ENCODE results near the gene LIN28A. TPM values are rescaled to one million over a fixed set of nuclear protein-coding genes. Genes with fewer than 3 reads are reported as not detected.

The LIN28A gene
- total and polyA plus RNA-seq, 4 donors, result not detected

- 0 to 10% methylated on average over 1 of the region's 1 CpG for WGBS, 2 donors
- intact Hi-C loops (cut with DNase I), result no loop called here
- H3K27me3 ChIP-seq (ENCODE audit: control insufficient read depth in 1 of 2, insufficient read depth in 2 of 2, low read length in 1 of 2), result no peaks in the 10 kb centered on the region
Measured at GRCh38 chr1:26413031-26413430, 2.4 kb downstream of the LIN28A start.

GRCh38 chr1:26417111-26417759 is 6.6 kb downstream of the LIN28A start:
- H3K27me3 ChIP-seq (ENCODE audit: control insufficient read depth in 1 of 2, insufficient read depth in 2 of 2, low read length in 1 of 2), result no peaks in the 10 kb centered on the region
- no peaks in the 10 kb centered on the region for H3K9me3 ChIP-seq (ENCODE audit: control insufficient read depth, low read length)
- 22 to 23% methylated on average over 9 of the region's 9 CpGs for WGBS, 2 donors
- H3K27ac ChIP-seq (ENCODE audit: low read depth in 1 of 2, low read length in 2 of 2), result no peak overlapping the region
- H3K4me3 ChIP-seq (ENCODE audit: low read length in 2 of 2), result no peak overlapping the region
- intact Hi-C loops (cut with DNase I), result no loop called here
- ATAC-seq (ENCODE audit: low FRiP score) (peak; percentile 80), DNase-seq (peak; percentile 79 to 90)
- no peaks in the 10 kb centered on the region for H3K4me1 ChIP-seq (ENCODE audit: control insufficient read depth in 1 of 2, insufficient read depth in 2 of 2, low read length in 2 of 2)
- H3K36me3 ChIP-seq (ENCODE audit: control insufficient read depth in 1 of 2, insufficient read depth in 2 of 2, low read length in 1 of 2), result no peaks in the 10 kb centered on the region

More at GRCh38 chr1:26413031-26413430, 2.4 kb downstream of the LIN28A start:
- Histone ChIP-seq H3K36me3 (ENCODE audit: control insufficient read depth in 1 of 2, insufficient read depth in 2 of 2, low read length in 1 of 2) (no peaks in the 10 kb centered on the region), H3K4me3 (ENCODE audit: low read length in 2 of 2) (no peak overlapping the region), H3K4me1 (ENCODE audit: control insufficient read depth in 1 of 2, insufficient read depth in 2 of 2, low read length in 2 of 2) (no peaks in the 10 kb centered on the region), H3K9me3 (ENCODE audit: control insufficient read depth, low read length) (no peaks in the 10 kb centered on the region), H3K27ac (ENCODE audit: low read depth in 1 of 2, low read length in 2 of 2) (no peak overlapping the region)
- no peak for ATAC-seq (ENCODE audit: low FRiP score)
- DNase-seq, result no peak

- intact Hi-C loops (cut with DNase I), result no loop called here
- Histone ChIP-seq H3K36me3 (ENCODE audit: control insufficient read depth in 1 of 2, insufficient read depth in 2 of 2, low read length in 1 of 2) (no peaks in the 10 kb centered on the region), H3K4me3 (ENCODE audit: low read length in 2 of 2) (no peak overlapping the region), H3K4me1 (ENCODE audit: control insufficient read depth in 1 of 2, insufficient read depth in 2 of 2, low read length in 2 of 2) (no peaks in the 10 kb centered on the region), H3K27ac (ENCODE audit: low read depth in 1 of 2, low read length in 2 of 2) (no peak overlapping the region), H3K9me3 (ENCODE audit: control insufficient read depth, low read length) (no peaks in the 10 kb centered on the region), H3K27me3 (ENCODE audit: control insufficient read depth in 1 of 2, insufficient read depth in 2 of 2, low read length in 1 of 2) (no peaks in the 10 kb centered on the region)
- DNase-seq (no peak), ATAC-seq (ENCODE audit: low FRiP score) (no peak)
- WGBS, 2 donors, result 9 to 17% methylated on average over 5 of the region's 5 CpGs
Measured at GRCh38 chr1:26418865-26419349, 8.3 kb downstream of the LIN28A start.

GRCh38 chr1:26419494-26419893 is 8.9 kb downstream of the LIN28A start:
- H3K36me3 ChIP-seq (ENCODE audit: control insufficient read depth in 1 of 2, insufficient read depth in 2 of 2, low read length in 1 of 2), result no peaks in the 10 kb centered on the region
- H3K4me3 ChIP-seq (ENCODE audit: low read length in 2 of 2), result no peak overlapping the region
- H3K9me3 ChIP-seq (ENCODE audit: control insufficient read depth, low read length), result no peaks in the 10 kb centered on the region
- WGBS, 2 donors, result 64 to 75% methylated on average over 2 of the region's 2 CpGs
- no peaks in the 10 kb centered on the region for H3K4me1 ChIP-seq (ENCODE audit: control insufficient read depth in 1 of 2, insufficient read depth in 2 of 2, low read length in 2 of 2)
- DNase-seq (no peak), ATAC-seq (ENCODE audit: low FRiP score) (no peak)
- intact Hi-C loops (cut with DNase I), result no loop called here
- H3K27ac ChIP-seq (ENCODE audit: low read depth in 1 of 2, low read length in 2 of 2), result no peak overlapping the region
- no peaks in the 10 kb centered on the region for H3K27me3 ChIP-seq (ENCODE audit: control insufficient read depth in 1 of 2, insufficient read depth in 2 of 2, low read length in 1 of 2)

- Histone ChIP-seq H3K27ac (ENCODE audit: low read depth in 1 of 2, low read length in 2 of 2) (no peak overlapping the region), H3K27me3 (ENCODE audit: control insufficient read depth in 1 of 2, insufficient read depth in 2 of 2, low read length in 1 of 2) (no peaks in the 10 kb centered on the region), H3K4me3 (ENCODE audit: low read length in 2 of 2) (no peak overlapping the region), H3K9me3 (ENCODE audit: control insufficient read depth, low read length) (no peaks in the 10 kb centered on the region), H3K4me1 (ENCODE audit: control insufficient read depth in 1 of 2, insufficient read depth in 2 of 2, low read length in 2 of 2) (peaks cover 0 to 2% of the 10 kb centered on the region in 2 donors), H3K36me3 (ENCODE audit: control insufficient read depth in 1 of 2, insufficient read depth in 2 of 2, low read length in 1 of 2) (no peaks in the 10 kb centered on the region)
- DNase-seq (no peak), ATAC-seq (ENCODE audit: low FRiP score) (no peak)
- WGBS, 2 donors, result 74 to 78% methylated on average over 2 of the region's 2 CpGs
- intact Hi-C loops (cut with DNase I), result loop anchor here in 1 of 2 donors (5.0 kb wide), 1 partner anchor 43 kb away; the partner anchor contains the start of gene HMGN2
Measured at GRCh38 chr1:26429721-26430120, 19.1 kb downstream of the LIN28A start.

GRCh38 chr1:26431979-26432695 is 21.5 kb downstream of the LIN28A start, which contains the start of gene DHDDS:
DHDDS (plus strand) TSS chr1:26432321; CDS start chr1:26432946, 625 bp downstream.
- Histone ChIP-seq H3K27me3 (ENCODE audit: control insufficient read depth in 1 of 2, insufficient read depth in 2 of 2, low read length in 1 of 2) (no peaks in the 10 kb centered on the region), H3K4me1 (ENCODE audit: control insufficient read depth in 1 of 2, insufficient read depth in 2 of 2, low read length in 2 of 2) (peaks cover 0 to 2% of the 10 kb centered on the region in 2 donors), H3K36me3 (ENCODE audit: control insufficient read depth in 1 of 2, insufficient read depth in 2 of 2, low read length in 1 of 2) (no peaks in the 10 kb centered on the region), H3K4me3 (ENCODE audit: low read length in 2 of 2) (peak within 1 kb of the TSS; percentile 61 to 82), H3K9me3 (ENCODE audit: control insufficient read depth, low read length) (no peaks in the 10 kb centered on the region), H3K27ac (ENCODE audit: low read depth in 1 of 2, low read length in 2 of 2) (peak within 1 kb of the TSS in 1 of 2 donors; percentile 42)
- WGBS, 2 donors, result 0 to 1% methylated on average over 45 of the region's 45 CpGs
- peak; percentile 99 for DNase-seq
- intact Hi-C loops (cut with DNase I), result loop anchor here in 1 of 2 donors (5.0 kb wide), 1 partner anchor 40 kb away; the partner anchor contains the start of gene HMGN2
- ATAC-seq (ENCODE audit: low FRiP score), result peak; percentile 100

- peaks cover 0 to 2% of the 10 kb centered on the region in 2 donors for H3K4me1 ChIP-seq (ENCODE audit: control insufficient read depth in 1 of 2, insufficient read depth in 2 of 2, low read length in 2 of 2)
- peak overlapping the region in 1 of 2 donors; percentile 42 for H3K27ac ChIP-seq (ENCODE audit: low read depth in 1 of 2, low read length in 2 of 2)
- peak overlapping the region; percentile 61 to 82 for H3K4me3 ChIP-seq (ENCODE audit: low read length in 2 of 2)
- ATAC-seq (ENCODE audit: low FRiP score) (no peak), DNase-seq (no peak)
- no peaks in the 10 kb centered on the region for H3K27me3 ChIP-seq (ENCODE audit: control insufficient read depth in 1 of 2, insufficient read depth in 2 of 2, low read length in 1 of 2)
- H3K9me3 ChIP-seq (ENCODE audit: control insufficient read depth, low read length), result no peaks in the 10 kb centered on the region
- intact Hi-C loops (cut with DNase I), result loop anchor here in 1 of 2 donors (5.0 kb wide), 1 partner anchor 40 kb away; the partner anchor contains the start of gene HMGN2
- WGBS, 2 donors, result 34 to 36% methylated on average over 3 of the region's 3 CpGs
- peaks cover 0 to 1% of the 10 kb centered on the region in 2 donors for H3K36me3 ChIP-seq (ENCODE audit: control insufficient read depth in 1 of 2, insufficient read depth in 2 of 2, low read length in 1 of 2)
Measured at GRCh38 chr1:26432793-26433192, 22.2 kb downstream of the LIN28A start.

- no peak for ATAC-seq (ENCODE audit: low FRiP score)
- intact Hi-C loops (cut with DNase I), result loop anchor here in 1 of 2 donors (5.0 kb wide), 1 partner anchor 38 kb away; the partner anchor contains the start of gene HMGN2
- peaks cover 0 to 6% of the 10 kb centered on the region in 2 donors for H3K36me3 ChIP-seq (ENCODE audit: control insufficient read depth in 1 of 2, insufficient read depth in 2 of 2, low read length in 1 of 2)
Measured at GRCh38 chr1:26434161-26434752, 23.6 kb downstream of the LIN28A start.

More at GRCh38 chr1:26434161-26434752, 23.6 kb downstream of the LIN28A start:
- no peaks in the 10 kb centered on the region for H3K27me3 ChIP-seq (ENCODE audit: control insufficient read depth in 1 of 2, insufficient read depth in 2 of 2, low read length in 1 of 2)
- no peak overlapping the region for H3K27ac ChIP-seq (ENCODE audit: low read depth in 1 of 2, low read length in 2 of 2)
- H3K4me3 ChIP-seq (ENCODE audit: low read length in 2 of 2), result no peak overlapping the region
- H3K9me3 ChIP-seq (ENCODE audit: control insufficient read depth, low read length), result no peaks in the 10 kb centered on the region
- DNase-seq, result no peak
- H3K4me1 ChIP-seq (ENCODE audit: control insufficient read depth in 1 of 2, insufficient read depth in 2 of 2, low read length in 2 of 2), result peaks cover 0 to 2% of the 10 kb centered on the region in 2 donors
